PC-3 (cell line): ENCODE measurements around the gene FBXO7. TPM values are rescaled to one million over a fixed set of nuclear protein-coding genes. Genes with fewer than 3 reads are reported as not detected.

Experiments
- ATAC-seq: fragments of 200-7000 bp; cut with Tn5 transposase; 2 replicates; pipeline ENCODE4 v1.9.1; 2020; ENCODE audit warnings: mild to moderate bottlenecking, moderate library complexity
- BruUV-seq: library from RNA; stranded (reverse); fragments of 400-500 nt; replicated peaks from 2 replicates; lab custom pipeline; 2021; lab: Mats Ljungman, UMichigan
- CTCF ChIA-PET: fragments of 300-600 bp; sonication (Branson Sonifier 250); formaldehyde crosslinking; loops from one replicate; lab custom pipeline; 2022; ENCODE audit warnings: antibody characterized with exemption; lab: Charles Lee
- POLR2A ChIA-PET: fragments of 300-600 bp; sonication (Branson Sonifier 250); formaldehyde crosslinking; loops from one replicate; lab custom pipeline; 2022; ENCODE audit warnings: antibody characterized with exemption; ENCODE audit not compliant: unreplicated experiment; lab: Charles Lee
- DNase-seq: peaks from one replicate; pipeline ENCODE4 v3.0.0-alpha.2; 2015
- H2AFZ ChIP-seq: fragments of 300-600 bp; sonication (generic); 2 replicates; pipeline ENCODE4 v1.6.0; 2016; ENCODE audit warnings: antibody characterized with exemption, low read length
- H3F3A ChIP-seq: fragments of 300-600 bp; sonication (generic); one replicate; pipeline ENCODE4 v1.6.0; 2017; ENCODE audit warnings: antibody characterized with exemption, low read length, control low read depth, mild to moderate bottlenecking; ENCODE audit not compliant: unreplicated experiment
- H3K27ac ChIP-seq: fragments of 300-600 bp; sonication (generic); 2 replicates; pipeline ENCODE4 v1.5.1; 2016; ENCODE audit warnings: mild to moderate bottlenecking, low read length
- H3K27me3 ChIP-seq: fragments of 300-600 bp; sonication (generic); 2 replicates; pipeline ENCODE4 v1.6.1; 2016; ENCODE audit warnings: low read length, mixed read lengths
- H3K36me3 ChIP-seq: fragments of 300-600 bp; sonication (generic); 2 replicates; pipeline ENCODE4 v1.6.1; 2016; ENCODE audit warnings: low read depth, mixed run types, low read length, mixed read lengths
- H3K4me1 ChIP-seq: fragments of 300-600 bp; sonication (generic); 2 replicates; pipeline ENCODE4 v1.5.1; 2016; ENCODE audit warnings: low read length; ENCODE audit not compliant: insufficient read depth
- H3K4me2 ChIP-seq: fragments of 300-600 bp; sonication (generic); 2 replicates; pipeline ENCODE4 v1.6.0; 2016; ENCODE audit warnings: low read length
- H3K4me3 ChIP-seq: fragments of 300-600 bp; sonication (generic); 2 replicates; pipeline ENCODE4 v1.5.1; 2016; ENCODE audit warnings: mild to moderate bottlenecking, low read length, mixed read lengths
- H3K79me2 ChIP-seq: fragments of 300-600 bp; sonication (generic); 2 replicates; pipeline ENCODE4 v1.6.1; 2017; ENCODE audit warnings: low read length, mixed read lengths
- H3K9ac ChIP-seq: fragments of 300-600 bp; sonication (generic); 2 replicates; pipeline ENCODE4 v1.6.0; 2016; ENCODE audit warnings: mild to moderate bottlenecking, low read length
- H3K9me2 ChIP-seq: fragments of 300-600 bp; sonication (generic); replicated peaks from 2 replicates; pipeline ENCODE4 v1.6.1; 2016; ENCODE audit warnings: mixed run types, low read length, mixed read lengths
- H3K9me3 ChIP-seq: fragments of 300-600 bp; sonication (generic); 2 replicates; pipeline ENCODE4 v1.6.1; 2016; ENCODE audit warnings: low read length, mixed read lengths
- H4K20me1 ChIP-seq: fragments of 300-600 bp; sonication (generic); 2 replicates; pipeline ENCODE4 v1.6.1; 2016; ENCODE audit warnings: low read length, mixed read lengths
- EZH2 ChIP-seq: fragments of 300-600 bp; sonication (generic); IDR thresholded peaks from one replicate; pipeline ENCODE4 v1.6.1; 2017; ENCODE audit warnings: antibody characterized with exemption, mild to moderate bottlenecking, low read length; ENCODE audit not compliant: unreplicated experiment
- EZH2phosphoT487 ChIP-seq: fragments of 300-600 bp; sonication (generic); IDR thresholded peaks from 2 replicates; pipeline ENCODE4 v1.6.1; 2018; ENCODE audit warnings: mild to moderate bottlenecking, antibody characterized with exemption, low read length, borderline replicate concordance
- intact Hi-C: fragments of 100-400 bp; cut with micrococcal nuclease; formaldehyde crosslinking; loops from 2 replicates; pipeline ENCODE4 v1.9.0; 2023
- total RNA-seq: library from RNA; depleted of rRNA; stranded (reverse); fragments of >200 nt; gene quantifications from 2 replicates; pipeline ENCODE4 v1.2.3, GENCODE V29; 2014
- TF ChIP-seq, protein P1 (sequence below): fragments of 300-600 bp; sonication (generic); conservative IDR thresholded peaks from 2 replicates; pipeline ENCODE4 v1.5.1; 2017; ENCODE audit warnings: antibody characterized with exemption, low read depth, mild to moderate bottlenecking, low read length

Gene FBXO7
- total RNA-seq, 1 experiment from 2014 or later: 43.6 TPM

DNA sequence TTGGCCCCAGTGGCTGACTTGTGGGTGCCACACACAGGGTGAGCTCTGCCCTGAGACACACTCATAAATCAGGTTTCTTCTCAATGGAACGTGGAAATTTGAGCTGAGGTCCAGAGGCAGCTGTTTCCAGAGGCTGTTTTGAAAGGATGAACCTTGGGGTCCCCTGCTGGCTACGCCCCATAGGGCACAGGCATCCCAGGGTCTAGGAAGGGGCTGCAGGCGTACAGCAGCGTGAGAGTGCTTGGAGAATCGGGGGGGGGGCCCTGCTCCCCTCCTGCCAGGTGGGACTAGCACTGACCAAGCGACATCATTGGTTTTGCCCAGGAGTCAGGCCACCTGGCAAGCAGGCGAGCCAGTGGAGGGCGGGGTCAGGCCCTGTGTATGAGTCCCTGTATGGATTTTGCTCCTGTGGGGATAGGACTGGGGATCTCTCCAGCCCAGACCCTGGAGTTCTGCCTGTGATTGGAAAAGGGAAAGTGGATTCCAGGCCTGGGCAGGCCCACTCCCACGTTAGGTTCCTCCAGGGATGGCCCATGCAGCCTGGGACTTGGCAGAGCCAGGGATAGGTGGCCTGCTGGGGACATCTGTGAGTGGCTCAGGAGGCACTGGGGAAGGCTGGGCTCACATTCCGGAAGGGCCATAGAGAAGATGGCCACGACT lies 61.0 kb downstream of the FBXO7 start:
- POLR2A ChIA-PET: no interaction called here
- Histone ChIP-seq H3F3A (no peaks in the 10 kb centered on the region), H3K9me2 (no peaks in the 10 kb centered on the region), H3K27ac (no peak overlapping the region), H3K79me2 (no peaks in the 10 kb centered on the region), H3K9me3 (no peaks in the 10 kb centered on the region), H4K20me1 (no peaks in the 10 kb centered on the region), H3K4me2 (no peak overlapping the region), H3K9ac (no peak overlapping the region), H3K4me1 (no peaks in the 10 kb centered on the region), H2AFZ (no peak overlapping the region), H3K36me3 (no peaks in the 10 kb centered on the region), H3K27me3 (no peaks in the 10 kb centered on the region; the same call in 1 of the 2 replicates), H3K4me3 (no peak overlapping the region)
- TF ChIP-seq EZH2 (no peak), EZH2phosphoT487 (no peak)
- TF ChIP-seq, protein P1, sequence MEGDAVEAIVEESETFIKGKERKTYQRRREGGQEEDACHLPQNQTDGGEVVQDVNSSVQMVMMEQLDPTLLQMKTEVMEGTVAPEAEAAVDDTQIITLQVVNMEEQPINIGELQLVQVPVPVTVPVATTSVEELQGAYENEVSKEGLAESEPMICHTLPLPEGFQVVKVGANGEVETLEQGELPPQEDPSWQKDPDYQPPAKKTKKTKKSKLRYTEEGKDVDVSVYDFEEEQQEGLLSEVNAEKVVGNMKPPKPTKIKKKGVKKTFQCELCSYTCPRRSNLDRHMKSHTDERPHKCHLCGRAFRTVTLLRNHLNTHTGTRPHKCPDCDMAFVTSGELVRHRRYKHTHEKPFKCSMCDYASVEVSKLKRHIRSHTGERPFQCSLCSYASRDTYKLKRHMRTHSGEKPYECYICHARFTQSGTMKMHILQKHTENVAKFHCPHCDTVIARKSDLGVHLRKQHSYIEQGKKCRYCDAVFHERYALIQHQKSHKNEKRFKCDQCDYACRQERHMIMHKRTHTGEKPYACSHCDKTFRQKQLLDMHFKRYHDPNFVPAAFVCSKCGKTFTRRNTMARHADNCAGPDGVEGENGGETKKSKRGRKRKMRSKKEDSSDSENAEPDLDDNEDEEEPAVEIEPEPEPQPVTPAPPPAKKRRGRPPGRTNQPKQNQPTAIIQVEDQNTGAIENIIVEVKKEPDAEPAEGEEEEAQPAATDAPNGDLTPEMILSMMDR: no peak
- ATAC-seq (no peak), DNase-seq (no peak)
- CTCF ChIA-PET: no interaction called here
- no TSS peak for BruUV-seq
- intact Hi-C loops: no loop called here

DNA sequence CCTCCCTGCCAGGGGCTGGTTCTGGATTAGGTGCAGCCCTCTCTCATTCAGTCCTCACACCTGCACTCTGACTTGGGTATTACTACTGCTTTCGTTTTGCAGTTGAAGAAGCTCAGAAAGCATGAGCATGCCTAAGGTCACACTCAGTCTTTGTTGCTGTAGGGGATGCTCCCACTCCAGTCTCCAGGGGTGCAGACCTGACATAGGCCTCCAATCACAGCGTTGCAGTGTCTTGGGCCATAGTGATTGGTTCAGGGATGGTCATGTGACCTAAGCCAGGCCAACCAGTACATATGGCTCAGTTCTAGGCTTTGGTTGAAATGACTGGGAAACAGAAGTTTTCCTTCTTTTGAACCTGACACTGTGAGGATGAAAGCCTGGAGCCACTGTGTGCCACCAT lies 61.7 kb downstream of the FBXO7 start:
- intact Hi-C loops: no loop called here
- H4K20me1 ChIP-seq: no peaks in the 10 kb centered on the region
- no peak for ATAC-seq
- no peaks in the 10 kb centered on the region; the same call in 1 of the 2 replicates for H3K27me3 ChIP-seq
- no peaks in the 10 kb centered on the region for H3K79me2 ChIP-seq
- no peak overlapping the region for H3K4me3 ChIP-seq
- H3K9ac ChIP-seq: no peak overlapping the region
- DNase-seq: no peak
- no peak overlapping the region for H2AFZ ChIP-seq
- H3K36me3 ChIP-seq: no peaks in the 10 kb centered on the region
- no peak overlapping the region for H3K4me2 ChIP-seq
- no peaks in the 10 kb centered on the region for H3F3A ChIP-seq
- no peak overlapping the region for H3K27ac ChIP-seq
- CTCF ChIA-PET: no interaction called here
- H3K9me2 ChIP-seq: no peaks in the 10 kb centered on the region
- H3K4me1 ChIP-seq: no peaks in the 10 kb centered on the region
- POLR2A ChIA-PET: no interaction called here
- no peaks in the 10 kb centered on the region for H3K9me3 ChIP-seq
- no TSS peak for BruUV-seq
- TF ChIP-seq EZH2phosphoT487 (no peak), EZH2 (no peak)
- TF ChIP-seq, protein P1: no peak

DNA sequence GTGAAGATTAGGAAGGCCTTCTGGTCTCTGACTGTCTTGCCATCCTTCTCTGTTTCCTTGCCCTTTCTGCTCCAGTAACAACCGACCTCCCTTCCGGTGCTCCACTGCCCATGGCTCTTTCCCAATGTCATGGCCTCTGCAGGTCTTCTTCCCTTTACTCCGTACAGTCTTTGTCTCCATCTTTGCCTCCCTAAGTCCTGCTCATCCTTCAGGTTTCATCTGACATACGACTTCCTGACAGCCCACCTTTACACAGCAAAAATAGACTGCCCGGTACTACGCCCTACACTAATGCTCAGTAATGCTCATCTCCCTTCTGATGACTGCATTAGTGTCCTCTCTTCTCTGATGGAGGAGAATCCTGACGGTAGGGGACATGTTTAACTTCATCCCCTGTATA lies 63.9 kb downstream of the FBXO7 start:
- intact Hi-C loops: no loop called here
- no peak for ATAC-seq

More for the DNA sequence above, 63.9 kb downstream of the FBXO7 start:
- Histone ChIP-seq H3K4me2 (no peak overlapping the region), H2AFZ (no peak overlapping the region), H3K4me3 (no peak overlapping the region), H4K20me1 (no peaks in the 10 kb centered on the region), H3K9ac (no peak overlapping the region), H3F3A (no peaks in the 10 kb centered on the region), H3K79me2 (no peaks in the 10 kb centered on the region), H3K9me3 (no peaks in the 10 kb centered on the region), H3K27me3 (no peaks in the 10 kb centered on the region; the same call in 1 of the 2 replicates), H3K27ac (no peak overlapping the region), H3K9me2 (no peaks in the 10 kb centered on the region), H3K4me1 (no peaks in the 10 kb centered on the region), H3K36me3 (no peaks in the 10 kb centered on the region)
- ChIA-PET CTCF (no interaction called here), POLR2A (no interaction called here)
- no peak for DNase-seq
- TF ChIP-seq, protein P1: no peak
- TF ChIP-seq EZH2phosphoT487 (no peak), EZH2 (no peak)
- BruUV-seq: no TSS peak
